ENCODE measurements around the gene ABCG5. TPM values are rescaled to one million over a fixed set of nuclear protein-coding genes. Genes with fewer than 3 reads are reported as not detected.

ABCG5 gene
- total RNA-seq, 1 donor from 2014 or later, result not detected

GRCh38 chr2:43766006-43766405, 72.6 kb downstream of the ABCG5 start:
- Histone ChIP-seq H3K4me3 (ENCODE audit: low read length in 3 of 3) (no peak overlapping the region), H3K4me1 (ENCODE audit: control insufficient read depth in 3 of 3, insufficient read depth in 3 of 3, low read length in 3 of 3) (no peaks in the 10 kb centered on the region), H3K9ac (ENCODE audit: low read depth in 1 of 3, low read length in 3 of 3) (no peak overlapping the region), H3K27ac (ENCODE audit: low read depth, low read length) (no peak overlapping the region), H3K36me3 (ENCODE audit: control insufficient read depth in 3 of 3, insufficient read depth in 3 of 3, low read length in 3 of 3) (no peaks in the 10 kb centered on the region), H3K27me3 (ENCODE audit: control insufficient read depth in 3 of 3, insufficient read depth in 3 of 3, low read length in 3 of 3) (no peaks in the 10 kb centered on the region), H3K9me3 (ENCODE audit: control insufficient read depth in 3 of 3, low read length in 3 of 3) (no peaks in the 10 kb centered on the region)

DNA sequence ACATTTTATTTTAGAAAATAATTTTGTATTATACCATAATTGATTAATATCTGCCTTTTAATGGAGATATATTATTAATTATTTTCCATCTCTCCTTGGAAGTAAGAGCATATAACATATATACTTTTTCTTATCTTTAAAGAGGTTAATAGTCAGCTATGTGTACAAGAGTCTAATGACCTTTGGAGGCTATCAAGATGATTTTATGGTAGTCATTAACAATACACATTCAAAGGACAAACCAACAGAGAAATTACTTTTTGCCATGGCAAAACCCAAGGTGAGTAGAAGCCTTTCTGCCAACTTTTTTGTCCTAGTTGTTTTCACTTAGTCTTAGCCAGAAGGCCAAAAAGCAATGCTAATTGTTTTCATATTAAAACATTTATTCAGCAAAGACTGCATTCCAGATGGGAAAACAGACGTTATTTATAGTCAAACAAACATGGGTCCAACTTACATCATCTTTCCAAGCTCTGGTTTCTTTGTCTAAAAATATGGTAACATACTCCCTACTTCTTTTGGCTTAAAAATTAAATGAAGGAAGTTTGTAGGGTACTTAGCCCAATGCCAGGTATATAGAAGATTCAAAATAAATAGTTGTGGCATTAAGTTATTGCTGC, 74.4 kb downstream of the ABCG5 start:
- H3K9ac ChIP-seq (ENCODE audit: low read depth in 1 of 3, low read length in 3 of 3), result no peak overlapping the region
- peaks cover 0 to 3% (median 0%) of the 10 kb centered on the region in 3 donors for H3K4me1 ChIP-seq (ENCODE audit: control insufficient read depth in 3 of 3, insufficient read depth in 3 of 3, low read length in 3 of 3)
- H3K27ac ChIP-seq (ENCODE audit: low read depth, low read length), result no peak overlapping the region
- no peaks in the 10 kb centered on the region for H3K9me3 ChIP-seq (ENCODE audit: control insufficient read depth in 3 of 3, low read length in 3 of 3)
- no peaks in the 10 kb centered on the region for H3K27me3 ChIP-seq (ENCODE audit: control insufficient read depth in 3 of 3, insufficient read depth in 3 of 3, low read length in 3 of 3)
- no peak overlapping the region for H3K4me3 ChIP-seq (ENCODE audit: low read length in 3 of 3)
- no peaks in the 10 kb centered on the region for H3K36me3 ChIP-seq (ENCODE audit: control insufficient read depth in 3 of 3, insufficient read depth in 3 of 3, low read length in 3 of 3)

- Histone ChIP-seq H3K9me3 (ENCODE audit: control insufficient read depth in 3 of 3, low read length in 3 of 3) (no peaks in the 10 kb centered on the region), H3K27me3 (ENCODE audit: control insufficient read depth in 3 of 3, insufficient read depth in 3 of 3, low read length in 3 of 3) (no peaks in the 10 kb centered on the region), H3K36me3 (ENCODE audit: control insufficient read depth in 3 of 3, insufficient read depth in 3 of 3, low read length in 3 of 3) (no peaks in the 10 kb centered on the region), H3K9ac (ENCODE audit: low read depth in 1 of 3, low read length in 3 of 3) (no peak overlapping the region), H3K4me3 (ENCODE audit: low read length in 3 of 3) (no peak overlapping the region), H3K4me1 (ENCODE audit: control insufficient read depth in 3 of 3, insufficient read depth in 3 of 3, low read length in 3 of 3) (peaks cover 0 to 5% (median 0%) of the 10 kb centered on the region in 3 donors), H3K27ac (ENCODE audit: low read depth, low read length) (no peak overlapping the region)
Measured at GRCh38 chr2:43763091-43763490, 75.5 kb downstream of the ABCG5 start.

Small RNAs within 50 kb of the gene (small RNA-seq; reads per million reads assigned to genes)
- gene RN7SKP66, result not detected

Other genes starting within 250 kb of the ABCG5 start
- gene THADA, start 242.8 kb downstream of the ABCG5 start, total RNA-seq, result 50.6 TPM
- gene PLEKHH2, start 201.6 kb downstream of the ABCG5 start, total RNA-seq, result 16.2 TPM
- gene C1GALT1C1L, start 162.4 kb downstream of the ABCG5 start, total RNA-seq, result 1.0 TPM
- 26.6 TPM for gene DYNC2LI1, start 64.8 kb downstream of the ABCG5 start, total RNA-seq
- under 0.01 TPM for gene ABCG8, start 132 bp upstream of the ABCG5 start, total RNA-seq
- gene LRPPRC, start 157.2 kb upstream of the ABCG5 start, total RNA-seq, result 77.8 TPM

Data from skeletal muscle tissue (tissue), 5 donors.